HG03571 (cell line): ENCODE data around the gene SLC38A3.

Source experiments
- ATAC-seq: cut with Tn5 transposase; IDR thresholded peaks from one replicate; pipeline ENCODE4 v1.9.1; 2021; ENCODE audit not compliant: unreplicated experiment

The SLC38A3 gene

DNA sequence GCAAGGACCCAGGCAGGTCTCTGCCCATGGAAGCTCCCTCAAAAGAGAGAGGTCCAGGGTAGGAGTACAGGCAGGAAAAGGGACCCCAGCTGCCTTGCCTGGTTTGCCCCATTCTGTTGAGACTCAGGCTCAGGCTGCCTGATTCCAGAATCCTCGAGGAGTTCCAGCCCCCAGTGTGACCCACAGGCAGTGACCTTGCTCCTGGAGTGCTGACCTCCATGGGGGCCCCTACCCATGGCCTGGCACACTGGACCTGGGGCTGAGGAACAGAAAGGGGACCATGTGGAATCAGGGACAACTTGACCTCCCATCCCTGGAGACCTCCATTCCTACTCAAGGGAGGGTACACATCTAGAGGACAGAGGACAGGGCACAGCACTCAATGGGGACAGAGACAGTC is 60.5 kb downstream of the SLC38A3 start:
- no peak for ATAC-seq

DNA sequence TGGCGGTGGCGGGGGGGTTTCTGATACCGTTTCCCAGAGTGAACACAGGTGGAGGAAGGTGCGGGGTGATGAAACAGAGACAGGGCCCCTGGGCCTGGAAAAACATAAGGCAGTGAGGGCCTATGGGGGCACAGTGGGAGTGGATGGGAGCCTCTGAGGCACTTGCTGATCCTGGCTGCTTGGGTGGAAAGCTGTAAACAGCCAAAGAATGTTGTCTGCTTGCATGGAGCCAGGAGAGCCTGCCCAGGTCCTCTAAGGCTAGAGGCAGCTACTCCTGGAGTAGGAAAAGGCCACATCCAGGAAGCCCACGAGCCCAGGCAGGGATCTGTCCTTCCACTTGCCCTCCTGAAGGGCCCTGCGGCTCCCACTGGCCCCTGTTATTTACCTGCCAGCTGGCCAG is 60.9 kb downstream of the SLC38A3 start:
- no peak for ATAC-seq

DNA sequence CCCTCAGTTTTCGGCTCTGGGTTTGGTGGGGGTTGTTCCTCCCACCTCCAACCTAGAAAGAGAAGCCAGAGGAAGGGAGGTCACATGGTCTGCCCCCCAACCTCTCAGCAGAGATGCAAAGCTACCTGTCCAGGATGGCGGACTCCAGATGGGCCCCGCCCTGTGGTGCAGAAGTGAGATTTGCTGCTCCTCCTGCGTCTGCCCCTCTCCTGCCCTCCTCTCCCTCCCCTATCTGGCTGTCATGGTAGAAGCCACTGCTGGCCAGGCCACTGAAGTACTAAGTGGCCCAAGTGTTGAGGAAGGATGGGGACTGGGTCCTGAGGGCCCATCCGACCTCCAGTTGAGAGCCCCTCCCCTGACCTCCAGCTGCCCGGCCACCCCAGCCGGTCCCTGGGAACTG is 61.8 kb downstream of the SLC38A3 start:
- ATAC-seq = no peak

DNA sequence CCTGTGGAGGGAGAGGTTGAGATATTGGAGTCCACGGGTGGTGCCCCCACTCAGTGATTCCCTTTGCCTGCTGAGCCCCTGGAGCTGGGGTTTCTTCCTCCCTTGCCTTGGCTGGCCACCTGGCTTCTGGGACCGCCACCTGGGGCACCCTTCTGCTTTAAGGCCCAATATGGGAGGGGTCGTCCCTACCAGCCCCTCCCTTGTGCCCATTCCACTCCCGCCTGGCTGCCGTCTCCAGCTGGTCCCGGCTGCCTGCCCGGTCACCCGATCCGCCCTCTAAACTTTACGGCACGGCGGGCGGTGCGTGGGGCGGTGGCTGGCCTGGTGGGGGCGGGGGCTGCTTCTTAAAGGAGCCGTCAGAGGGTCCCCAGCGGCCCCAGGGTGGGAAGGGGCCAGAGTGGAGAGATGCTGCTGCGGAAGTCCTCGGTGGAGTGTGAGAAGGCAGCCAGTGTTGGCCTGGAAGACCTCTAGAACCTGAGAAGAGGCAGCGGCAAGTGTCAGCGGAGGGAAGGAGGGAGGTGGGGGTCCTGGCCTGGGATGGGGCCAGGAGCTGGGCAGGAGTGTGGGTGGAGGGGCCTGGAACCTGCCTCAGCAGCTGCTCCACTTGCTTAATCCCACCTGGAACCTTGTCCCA is 62.3 kb downstream of the SLC38A3 start:
- ATAC-seq = no peak

DNA sequence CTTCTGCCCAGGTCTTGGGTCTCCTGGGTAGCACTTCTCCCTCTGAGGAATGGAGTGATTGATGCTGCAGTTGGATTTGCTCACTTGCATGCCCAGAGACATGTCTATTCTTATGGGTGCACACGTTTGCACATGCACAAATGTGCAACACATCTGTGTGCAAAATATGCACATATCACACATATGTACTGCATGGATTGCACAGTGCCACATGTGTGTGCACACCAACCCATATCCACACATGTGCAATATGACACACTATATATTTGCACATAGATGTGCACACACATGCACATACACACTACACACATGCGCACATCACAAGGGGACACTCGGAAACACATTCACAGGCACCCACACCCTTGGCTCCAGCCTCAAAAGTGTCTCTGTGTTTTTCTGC is 63.2 kb downstream of the SLC38A3 start:
- ATAC-seq = no peak

DNA sequence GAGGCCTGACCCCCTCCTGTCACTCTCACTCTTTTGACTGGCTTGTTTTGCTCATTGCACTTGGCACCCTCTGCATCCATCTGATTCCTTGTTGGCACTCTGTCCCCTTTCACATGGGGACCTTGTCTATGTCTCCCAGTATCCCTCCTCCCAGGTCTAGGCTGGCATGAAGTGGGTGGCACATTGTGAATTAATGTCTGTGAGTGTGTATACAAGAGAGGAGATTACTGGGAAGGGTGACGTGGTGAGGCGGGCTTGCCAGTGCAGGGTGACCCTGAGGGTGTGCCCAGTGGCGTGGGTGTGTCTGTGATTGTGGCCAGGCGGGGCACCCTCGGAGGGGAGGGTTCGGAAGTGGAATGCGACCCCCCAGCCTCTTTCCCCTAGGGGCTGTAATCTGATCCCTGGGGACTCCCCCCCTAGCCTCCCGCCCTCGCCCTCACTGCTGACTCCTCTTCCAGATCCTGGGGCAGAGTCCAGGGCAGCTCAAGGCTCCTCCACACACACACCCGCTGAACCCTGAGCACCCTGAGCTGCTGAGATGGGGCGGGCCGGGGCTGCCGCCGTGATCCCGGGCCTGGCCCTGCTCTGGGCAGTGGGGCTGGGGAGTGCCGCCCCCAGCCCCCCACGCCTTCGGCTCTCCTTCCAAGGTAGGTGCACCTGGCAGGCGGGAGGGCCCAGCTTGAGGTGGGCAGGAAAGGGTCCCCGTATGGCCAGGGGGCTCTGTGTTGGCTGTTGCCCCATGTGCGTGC is 63.8 kb downstream of the SLC38A3 start, which contains the start of gene SEMA3B:
Gene SEMA3B, plus strand, starts transcription at position 445 of the 749 bp plus-strand sequence. Its CDS starts 94 bp downstream, at position 539.
- no peak for ATAC-seq

DNA sequence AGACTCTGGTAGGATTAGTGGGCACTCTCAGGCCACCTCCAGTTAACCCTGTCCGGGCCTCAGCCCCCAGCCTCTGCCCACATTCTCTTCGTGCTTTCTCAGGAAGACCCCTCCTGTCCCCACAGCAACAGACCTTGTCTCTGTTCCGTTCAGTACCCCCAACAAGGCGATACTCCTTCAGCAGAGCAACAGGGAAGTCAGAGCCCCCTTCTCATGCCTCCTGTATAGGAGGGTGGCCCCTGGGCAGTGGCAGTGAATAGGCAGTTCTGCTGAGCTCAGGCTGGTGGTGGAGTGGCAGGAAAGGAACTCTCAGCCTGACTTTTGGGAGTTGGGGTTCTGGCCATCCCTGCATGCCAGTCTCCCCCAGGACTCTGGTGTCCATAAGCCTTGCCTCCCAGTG is 64.4 kb downstream of the SLC38A3 start:
- ATAC-seq = no peak

DNA sequence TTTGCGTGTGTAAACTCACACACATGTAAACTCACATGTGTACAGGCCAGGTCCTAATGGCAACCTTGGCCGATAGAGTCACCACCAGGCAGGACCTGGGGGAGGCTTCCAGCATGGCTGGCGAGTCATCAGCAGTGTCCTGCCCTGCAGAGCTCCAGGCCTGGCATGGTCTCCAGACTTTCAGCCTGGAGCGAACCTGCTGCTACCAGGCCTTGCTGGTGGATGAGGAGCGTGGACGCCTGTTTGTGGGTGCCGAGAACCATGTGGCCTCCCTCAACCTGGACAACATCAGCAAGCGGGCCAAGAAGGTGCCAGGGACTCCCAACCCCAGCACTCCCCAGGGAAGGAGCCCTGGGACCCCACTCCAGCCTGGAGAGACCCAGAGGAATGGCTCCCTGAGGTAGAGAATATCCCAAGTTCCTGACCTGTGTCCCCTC is 64.9 kb downstream of the SLC38A3 start:
- no peak for ATAC-seq

DNA sequence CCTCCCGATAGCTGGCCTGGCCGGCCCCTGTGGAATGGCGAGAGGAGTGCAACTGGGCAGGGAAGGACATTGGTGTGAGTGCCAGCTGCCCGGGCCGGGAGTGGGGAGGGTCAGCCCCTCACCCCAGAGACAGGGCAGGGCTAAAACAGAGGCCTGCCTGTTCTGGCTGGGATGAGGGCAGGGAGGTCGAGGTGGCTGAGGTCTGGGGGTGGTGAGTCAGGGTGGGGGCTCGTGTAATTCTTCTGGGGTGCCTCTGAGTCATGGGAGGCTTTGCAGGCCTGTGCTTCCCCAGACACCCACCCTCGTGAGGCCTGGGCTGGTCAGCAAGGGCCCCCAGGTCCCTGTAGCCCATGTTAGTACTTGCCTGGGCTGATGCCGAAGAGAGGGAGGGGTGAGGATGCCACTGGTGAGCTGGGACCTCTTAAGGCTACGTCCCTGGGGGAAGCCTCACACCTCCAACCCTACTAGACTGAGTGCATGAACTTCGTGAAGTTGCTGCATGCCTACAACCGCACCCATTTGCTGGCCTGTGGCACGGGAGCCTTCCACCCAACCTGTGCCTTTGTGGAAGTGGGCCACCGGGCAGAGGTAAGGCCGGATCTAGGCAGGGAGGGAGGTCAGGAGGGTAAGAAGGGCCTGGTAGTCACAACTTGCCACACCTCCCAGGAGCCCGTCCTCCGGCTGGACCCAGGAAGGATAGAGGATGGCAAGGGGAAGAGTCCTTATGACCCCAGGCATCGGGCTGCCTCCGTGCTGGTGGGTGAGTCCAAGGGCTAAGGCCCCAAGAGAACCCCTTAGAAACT is 65.6 kb downstream of the SLC38A3 start:
- no peak for ATAC-seq
